G401.6 (cell line): Measurements from ENCODE around the gene RGS7.

Source experiments
- FAIRE-seq: peaks from 2 replicates; lab custom pipeline; 2012; peaks lifted over from hg19 to GRCh38; lab: Jason Lieb, UNC

Gene RGS7

DNA sequence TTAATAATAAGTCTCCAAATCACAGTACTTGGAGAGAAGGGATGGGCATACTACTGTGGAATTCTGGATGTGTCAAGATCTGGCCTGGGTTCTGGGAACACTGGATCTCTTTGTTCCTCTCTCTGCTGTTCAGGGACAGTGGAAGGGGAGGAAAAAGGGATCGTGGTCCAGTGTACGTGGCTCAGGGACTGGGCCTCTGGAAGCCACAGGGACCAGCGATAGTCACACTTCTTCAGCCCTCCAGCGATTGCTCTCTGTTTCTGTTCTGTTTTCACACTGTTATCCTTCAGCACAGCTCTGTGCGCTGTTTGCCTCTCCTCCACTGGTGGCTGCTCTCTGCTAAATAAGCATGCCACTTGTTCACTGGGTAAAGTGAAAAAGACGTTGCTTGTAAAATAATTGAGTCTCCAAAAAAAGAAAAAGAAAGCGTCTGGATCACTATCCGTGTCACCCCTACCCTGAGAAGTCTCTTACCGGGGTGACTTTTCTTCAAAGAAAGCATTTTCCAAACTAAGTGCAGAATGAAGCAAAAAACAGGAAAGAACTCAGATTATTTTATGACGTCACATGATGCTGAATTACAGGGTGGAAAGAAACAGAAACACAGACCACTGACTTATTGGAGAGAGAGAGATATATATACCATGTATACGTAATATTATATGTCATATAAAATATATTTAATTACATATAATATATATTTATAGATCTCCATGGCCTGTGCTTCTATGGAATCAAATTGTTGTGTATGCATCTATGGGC, 279.4 kb downstream of the RGS7 start:
- FAIRE-seq = no peak

DNA sequence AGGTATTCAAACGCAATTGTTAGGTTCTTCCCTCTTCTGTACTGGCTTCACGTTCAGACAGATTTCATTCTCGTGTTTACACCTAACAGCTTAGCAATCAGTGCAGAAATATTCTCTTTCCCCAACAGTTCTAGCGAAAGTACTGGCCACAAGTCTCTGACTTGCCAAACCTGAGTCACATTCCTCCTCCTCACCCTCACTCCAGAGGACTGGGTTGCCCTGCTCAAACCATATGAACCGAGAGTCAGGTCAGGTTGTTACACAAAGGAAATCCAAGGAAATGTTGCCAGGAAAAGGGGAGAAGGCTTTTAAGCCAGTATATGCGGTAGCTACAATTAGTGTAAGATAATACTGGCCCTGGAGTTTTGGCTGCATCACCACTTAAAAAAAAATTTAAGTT, 282.5 kb downstream of the RGS7 start:
- no peak for FAIRE-seq

DNA sequence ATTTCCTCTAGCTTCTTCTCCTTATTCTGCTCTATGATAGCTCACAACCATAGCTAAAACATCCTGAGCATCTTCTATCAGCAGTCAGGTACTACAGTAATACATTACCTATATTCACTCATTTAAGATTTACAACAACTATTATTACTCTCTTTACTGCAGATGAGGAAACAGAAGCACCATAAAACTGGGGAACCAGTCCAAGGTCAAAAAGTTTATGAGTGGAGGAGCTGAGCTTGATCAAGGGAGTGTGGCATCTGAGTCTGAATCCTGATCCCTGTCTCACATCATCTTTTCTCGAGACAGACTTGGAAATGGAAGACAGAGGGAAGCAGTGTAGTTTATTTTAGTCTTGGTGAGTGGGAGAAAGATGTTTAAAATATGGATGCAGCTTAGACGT, 288.6 kb downstream of the RGS7 start:
- no peak for FAIRE-seq

DNA sequence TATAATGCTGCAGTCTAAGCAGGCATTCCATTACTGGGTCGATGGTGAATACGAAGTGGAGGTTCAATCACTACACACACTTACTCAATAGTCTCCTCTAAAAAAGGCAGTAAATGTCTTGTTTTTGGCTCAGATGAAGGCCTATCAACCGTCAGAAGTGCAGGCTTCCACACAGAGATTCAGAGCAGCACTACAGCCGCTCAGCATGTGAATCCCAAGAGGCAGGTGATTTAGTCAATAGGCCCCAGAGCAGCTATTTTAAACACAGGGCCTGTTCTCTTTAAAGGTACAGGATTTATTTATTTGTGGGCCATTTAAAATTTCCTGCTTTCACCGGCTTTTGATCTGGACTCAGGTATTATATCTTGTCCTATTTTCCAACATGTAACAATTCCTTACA, 293.7 kb downstream of the RGS7 start:
- no peak for FAIRE-seq

DNA sequence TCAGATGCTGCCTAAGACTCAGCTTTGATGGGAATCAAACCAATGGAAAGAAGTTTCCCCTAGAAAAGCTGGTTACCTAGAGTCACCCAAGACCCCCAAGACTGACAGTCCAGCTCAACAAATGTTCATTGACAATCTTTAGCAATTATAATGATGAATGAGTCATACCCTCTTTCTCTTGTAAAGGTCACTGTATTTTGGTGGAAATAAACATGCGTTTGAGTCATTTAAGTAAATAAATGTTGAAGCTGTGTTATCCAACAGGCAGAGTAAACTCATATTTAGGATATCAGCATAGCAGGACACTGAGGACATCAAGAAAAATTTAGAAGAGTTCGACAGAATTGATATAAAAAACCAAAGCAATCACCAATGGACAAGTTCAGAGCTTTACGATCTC, 295.9 kb downstream of the RGS7 start:
- FAIRE-seq = no peak

DNA sequence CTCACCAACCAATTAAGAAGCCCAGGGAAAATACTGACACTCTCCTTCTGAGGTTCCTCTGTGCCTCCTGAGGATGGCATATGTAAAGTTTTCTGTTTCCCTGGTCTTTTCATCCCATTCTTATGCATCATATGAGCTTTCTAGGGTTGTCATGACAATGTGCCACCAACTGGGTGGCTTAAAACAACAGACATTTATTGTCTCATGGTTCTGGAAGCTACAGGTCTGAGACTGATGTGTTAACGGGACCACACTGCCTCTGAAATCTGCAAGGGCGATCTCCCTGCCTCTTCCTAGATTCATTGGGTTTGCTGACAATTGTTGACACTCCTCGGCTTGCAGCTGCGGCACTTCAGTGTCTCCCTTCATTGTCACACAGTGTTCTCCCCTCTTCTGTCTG, 308.4 kb downstream of the RGS7 start:
- FAIRE-seq = no peak

DNA sequence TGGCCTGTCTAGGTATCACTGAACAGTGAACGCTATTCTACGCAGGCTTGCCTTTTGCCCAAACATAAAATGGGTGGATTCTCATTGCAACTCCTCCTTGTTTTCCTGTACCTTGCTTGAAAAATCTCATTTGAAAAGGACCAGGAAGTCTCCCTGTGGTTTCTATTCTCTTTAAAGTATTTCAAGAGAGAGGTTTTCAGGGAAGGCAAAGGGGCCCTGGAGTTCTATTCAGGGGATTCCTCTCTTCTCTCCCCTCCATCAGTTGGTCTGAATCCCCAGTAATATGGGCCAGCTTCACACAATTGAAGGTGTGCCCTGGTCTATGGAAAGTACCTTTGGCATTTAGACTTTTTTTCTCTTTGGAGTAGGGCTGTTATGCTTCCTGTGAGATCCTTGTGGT, 311.3 kb downstream of the RGS7 start:
- FAIRE-seq = no peak

DNA sequence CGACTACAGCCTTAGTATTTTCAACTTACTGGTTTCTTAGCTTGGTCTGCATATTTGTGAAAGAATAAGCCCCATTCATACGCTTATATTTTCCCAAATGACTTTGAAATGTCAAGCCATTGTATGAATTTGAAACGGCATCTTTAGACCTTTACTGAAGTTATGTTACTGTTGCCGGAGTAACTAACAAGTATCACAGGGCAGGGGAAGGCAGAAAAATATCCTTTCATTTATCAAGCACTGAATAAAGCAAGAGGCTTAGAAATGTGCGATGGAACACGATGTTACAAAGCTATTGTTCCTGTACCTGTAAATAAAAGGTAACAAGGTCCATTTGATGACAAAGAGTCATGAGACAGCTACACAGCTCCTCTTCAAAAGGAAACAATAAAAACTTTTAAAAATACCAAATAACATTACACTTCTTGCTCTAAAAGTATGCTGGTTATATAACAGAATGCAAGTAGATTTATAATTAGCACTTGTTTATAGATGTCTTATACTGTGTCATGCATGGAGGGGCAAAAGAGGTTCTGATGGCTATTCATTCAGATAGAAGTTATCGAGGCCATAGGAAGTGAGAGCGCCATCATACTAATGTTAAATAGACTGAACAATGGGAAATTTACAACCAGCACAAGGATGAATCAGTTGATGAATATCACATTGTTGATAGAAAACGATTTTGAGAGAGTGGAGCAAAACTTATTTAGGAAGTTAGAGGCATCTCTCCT, 322.6 kb downstream of the RGS7 start:
- no peak for FAIRE-seq

DNA sequence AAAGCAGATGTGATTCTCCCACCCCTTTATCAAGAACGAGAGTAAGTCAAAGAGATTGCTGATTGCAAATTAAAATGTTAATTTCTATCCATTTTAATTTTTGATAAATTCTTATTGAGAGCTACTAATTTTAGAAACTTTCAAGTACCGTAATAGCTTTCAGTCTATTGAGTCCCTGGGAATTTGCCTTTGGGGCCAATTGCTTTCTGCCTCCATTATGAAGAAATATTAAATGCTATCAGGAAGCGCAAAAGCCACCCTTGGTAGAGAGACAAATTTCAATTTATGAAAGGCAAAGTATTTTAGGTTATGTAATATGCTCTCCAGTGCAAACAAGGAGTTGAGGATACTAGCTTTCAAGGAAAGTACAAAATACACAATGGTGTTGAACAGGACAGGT, 332.2 kb downstream of the RGS7 start:
- FAIRE-seq = no peak

DNA sequence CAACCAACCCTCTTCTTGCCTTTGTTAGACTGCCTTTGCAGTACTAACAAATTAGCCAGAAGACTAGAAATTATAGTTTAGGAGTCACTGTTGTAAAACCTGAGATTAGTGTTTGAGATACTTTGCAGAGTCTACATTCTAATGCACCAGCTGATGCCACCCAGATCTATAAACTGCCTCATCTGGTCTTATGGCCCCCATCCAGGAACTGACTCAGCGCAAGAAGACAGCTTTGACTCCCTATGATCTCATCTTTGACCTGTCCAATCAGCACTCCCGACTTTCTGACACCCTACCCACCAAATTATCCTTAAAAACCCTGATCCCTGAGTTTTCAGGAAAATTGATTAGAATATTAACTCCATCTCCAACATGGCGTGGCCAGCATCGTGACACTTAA, 334.6 kb downstream of the RGS7 start:
- FAIRE-seq = no peak

DNA sequence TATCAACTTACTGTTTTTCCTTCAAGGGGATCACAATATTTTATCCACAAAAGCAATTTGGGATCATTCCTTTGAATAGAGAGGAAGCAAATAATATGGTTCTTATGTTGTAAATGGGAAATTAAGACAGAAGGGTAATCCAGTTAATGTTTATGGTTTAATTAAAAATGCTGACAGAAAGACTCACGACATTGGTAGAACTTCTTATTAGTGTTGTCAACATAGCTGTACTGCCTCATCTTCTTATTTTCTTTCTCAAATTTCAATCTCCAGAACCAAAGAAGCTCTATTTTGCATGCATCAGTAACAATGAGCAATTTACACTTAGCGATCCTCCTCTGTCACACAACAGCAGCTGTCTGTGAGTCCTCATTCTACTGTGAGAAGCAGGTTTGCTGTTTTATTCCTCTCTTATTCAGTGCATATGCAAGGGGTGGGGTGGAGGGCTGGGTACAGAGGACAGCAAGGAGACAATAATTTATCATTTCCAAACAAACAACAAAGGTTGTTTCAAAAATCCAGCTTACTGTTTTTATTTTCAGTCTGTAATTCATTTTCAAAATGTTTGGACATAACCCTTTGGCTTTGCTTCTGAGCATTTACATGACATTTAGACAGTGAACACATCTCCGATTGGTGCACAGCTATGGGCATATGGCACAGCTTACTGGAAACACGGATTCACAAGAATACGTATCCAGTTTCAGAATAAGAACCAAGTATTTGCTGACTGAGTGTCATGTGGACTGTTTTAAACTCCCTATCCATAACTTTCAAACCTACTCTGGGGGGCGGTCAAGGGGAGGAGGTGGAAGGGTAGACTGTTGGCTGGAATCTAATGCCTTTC, 335.9 kb downstream of the RGS7 start:
- FAIRE-seq = no peak

DNA sequence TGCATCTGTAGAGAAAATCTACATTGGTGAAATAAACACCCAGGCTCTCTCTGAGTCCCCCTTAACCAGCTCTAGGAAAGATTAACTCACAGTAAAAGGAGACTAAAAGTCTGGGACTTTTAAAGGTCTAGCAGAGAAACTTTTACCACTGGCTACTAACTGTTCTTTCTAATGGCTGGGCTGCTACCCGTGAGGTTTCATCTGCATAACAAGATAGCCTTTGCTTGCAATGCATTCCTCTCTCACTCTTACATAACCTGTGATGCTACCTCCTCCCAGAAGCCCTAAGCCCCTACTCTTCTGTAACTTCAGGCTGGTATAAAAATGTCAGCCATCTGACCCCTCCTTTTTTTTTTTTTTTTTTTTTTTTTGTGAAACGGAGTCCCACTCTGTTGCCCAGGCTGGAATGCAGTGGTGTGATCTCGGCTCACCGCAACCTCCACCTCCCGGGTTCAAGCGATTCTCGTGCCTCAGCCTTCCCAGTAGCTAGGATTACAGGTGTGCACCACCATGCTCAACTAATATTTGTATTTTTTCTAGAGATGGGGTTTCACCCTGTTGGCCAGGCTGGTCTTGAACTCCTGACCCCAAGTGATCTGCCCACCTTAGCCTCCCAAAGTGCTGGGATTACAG, 344.2 kb downstream of the RGS7 start:
- no peak for FAIRE-seq

DNA sequence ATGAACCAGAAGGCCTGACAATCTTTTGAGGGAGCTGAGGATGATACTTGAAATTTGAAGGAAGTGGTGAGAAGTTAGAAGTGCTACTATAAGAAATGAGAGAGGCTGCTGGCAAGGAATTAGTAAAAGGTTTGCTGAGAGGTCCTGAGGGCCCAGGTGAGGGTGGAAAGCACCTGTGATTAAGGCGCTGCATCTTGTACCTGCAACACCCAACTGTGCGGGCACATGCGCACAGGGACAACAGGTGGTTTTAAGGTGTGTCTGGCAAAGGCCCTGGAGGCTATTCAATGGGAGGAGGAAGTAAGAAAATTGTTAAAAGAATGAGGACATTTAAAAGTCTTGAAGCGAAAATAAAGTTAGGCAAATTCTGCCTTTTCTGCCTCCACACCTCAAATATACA, 349.3 kb downstream of the RGS7 start:
- no peak for FAIRE-seq

DNA sequence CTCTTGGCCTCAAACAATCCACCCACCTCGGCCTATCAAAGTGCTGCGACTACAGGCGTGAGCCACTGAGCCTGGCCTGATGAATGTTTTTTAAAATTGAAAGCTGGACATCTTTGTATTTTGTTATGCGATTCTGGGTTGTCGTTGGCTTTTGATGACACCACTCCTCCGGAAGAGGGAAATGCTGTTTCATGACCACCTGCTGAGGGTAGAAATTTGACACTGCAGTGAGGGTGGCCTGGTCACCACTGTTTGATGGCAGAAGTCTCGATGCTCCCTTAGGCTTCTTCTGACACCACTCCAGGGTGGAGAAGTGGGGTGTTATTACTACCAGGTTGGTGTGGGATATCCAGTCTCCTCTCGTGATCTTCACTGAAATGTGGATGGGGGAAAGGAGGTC, 357.2 kb downstream of the RGS7 start:
- FAIRE-seq = no peak

DNA sequence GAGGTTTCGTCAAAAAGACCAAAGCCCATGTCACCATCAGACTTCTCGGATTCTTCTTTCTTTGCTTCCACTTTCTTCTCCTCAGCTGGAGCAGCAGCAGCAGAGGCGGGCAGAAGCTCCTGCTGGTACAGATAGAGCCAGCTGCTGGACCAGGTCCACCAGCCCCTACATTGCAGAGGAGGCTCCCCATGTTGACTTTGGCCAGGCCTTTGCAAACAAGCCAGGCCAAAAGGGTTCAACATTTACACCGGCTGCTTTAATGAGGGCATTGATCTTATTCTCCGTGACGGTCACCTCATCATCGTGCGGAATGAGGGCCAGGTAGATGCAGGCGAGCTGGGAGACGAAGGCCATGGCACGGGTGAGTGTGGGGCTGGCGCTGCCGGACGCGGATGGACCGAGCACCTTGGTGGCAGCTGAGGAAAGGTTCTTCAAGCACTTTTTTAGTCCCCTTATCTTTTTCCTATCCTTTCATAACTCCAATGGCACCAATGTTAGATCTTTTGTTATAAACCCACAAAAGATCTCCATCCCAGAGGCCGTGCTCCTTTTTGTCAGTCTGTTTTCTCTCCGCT, 358.5 kb downstream of the RGS7 start:
- no peak for FAIRE-seq

DNA sequence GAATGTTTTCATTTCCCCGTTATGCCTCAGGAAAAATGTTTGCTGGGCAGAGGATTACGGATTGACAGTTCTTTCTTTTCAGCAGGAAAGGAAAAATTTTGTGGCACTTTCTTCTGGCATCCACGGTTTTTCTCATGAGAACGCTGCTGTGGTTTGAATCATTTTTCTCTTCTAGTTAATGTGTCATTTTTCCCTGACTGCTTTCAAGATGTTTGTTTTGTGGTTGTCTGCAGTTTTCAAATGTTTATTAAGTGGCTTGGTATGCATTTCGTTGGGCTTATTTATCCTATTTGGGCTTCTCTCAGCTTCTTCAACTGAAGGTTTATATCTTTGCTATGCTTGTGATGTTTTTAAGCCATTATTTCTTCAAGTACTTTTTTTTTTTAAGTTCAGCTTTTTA, 359.0 kb downstream of the RGS7 start:
- FAIRE-seq = no peak

DNA sequence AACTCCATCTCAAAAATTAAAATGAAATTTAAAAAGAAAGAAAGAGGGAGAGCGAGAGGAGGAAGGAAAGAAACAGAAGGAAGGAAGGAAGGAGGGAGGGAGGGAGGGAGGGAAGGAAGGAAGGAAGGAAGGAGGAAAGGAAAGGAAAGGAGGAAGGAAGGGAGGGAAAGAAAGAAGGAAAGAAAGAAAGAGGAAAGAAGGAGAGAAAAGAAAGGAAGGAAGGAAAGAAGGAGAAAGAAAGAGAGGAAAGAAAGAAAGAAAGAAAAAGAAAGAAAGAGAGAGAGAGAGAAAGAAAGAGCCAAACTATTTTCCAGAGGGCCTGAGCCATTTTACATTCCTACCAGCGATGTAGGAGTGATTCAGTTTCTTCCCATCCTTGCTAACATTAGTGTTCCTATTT, 364.0 kb downstream of the RGS7 start:
- FAIRE-seq = no peak

DNA sequence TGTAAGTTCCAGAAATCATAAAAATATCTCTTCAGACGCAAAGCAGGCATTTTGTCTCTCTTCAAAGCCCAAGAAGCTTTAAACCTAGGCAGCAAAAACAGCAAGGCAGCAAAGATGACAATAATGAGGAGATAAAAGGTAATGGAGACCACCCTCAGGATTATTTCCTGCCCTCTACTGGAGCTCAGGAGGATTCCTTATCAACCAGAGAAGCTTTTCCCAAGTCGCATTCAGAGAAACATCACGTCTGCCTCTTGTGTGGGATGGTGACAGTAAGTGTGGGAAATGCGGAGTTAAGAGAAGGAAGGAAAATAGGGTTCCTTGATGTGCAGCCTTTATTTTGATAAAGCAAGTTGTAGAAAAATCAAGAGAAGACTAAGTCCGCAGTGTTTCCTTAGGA, 365.8 kb downstream of the RGS7 start:
- FAIRE-seq = no peak

DNA sequence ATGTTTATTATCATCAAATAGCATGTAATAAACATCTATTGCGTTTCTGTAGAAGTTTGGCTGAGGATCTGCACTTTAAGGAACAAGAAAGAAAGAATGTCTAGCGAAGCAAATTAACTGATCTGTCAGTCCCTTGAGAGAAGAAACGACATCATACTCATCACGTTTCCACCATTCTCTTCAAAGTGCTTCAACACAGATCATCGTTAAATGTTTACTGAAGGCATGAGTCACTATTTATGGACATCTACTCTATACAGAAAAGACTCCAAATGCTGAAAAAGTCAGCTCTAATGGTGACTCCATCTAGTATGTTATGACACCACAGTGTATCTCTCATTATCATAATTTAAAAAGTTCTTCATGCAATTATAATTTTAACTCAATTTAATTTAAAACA, 369.1 kb downstream of the RGS7 start:
- no peak for FAIRE-seq

DNA sequence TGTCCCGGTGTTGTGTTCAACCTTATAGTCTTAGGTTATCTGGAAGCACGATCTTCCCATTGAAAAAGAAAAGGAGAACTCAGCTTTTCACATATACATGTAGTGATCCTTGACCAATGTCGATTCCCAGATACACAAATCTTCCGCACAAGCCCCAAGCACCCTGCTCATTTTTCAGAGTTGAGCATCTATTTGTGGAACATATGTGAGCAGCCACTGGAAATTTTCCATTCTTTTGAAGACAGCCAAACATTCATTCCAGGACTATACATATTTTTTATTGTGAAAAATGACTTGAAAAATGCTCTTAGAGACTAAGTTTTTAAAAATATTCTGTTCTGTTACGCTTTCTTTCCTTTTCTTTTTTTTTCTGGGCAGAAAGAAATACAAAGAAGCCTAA, 371.9 kb downstream of the RGS7 start:
- no peak for FAIRE-seq

DNA sequence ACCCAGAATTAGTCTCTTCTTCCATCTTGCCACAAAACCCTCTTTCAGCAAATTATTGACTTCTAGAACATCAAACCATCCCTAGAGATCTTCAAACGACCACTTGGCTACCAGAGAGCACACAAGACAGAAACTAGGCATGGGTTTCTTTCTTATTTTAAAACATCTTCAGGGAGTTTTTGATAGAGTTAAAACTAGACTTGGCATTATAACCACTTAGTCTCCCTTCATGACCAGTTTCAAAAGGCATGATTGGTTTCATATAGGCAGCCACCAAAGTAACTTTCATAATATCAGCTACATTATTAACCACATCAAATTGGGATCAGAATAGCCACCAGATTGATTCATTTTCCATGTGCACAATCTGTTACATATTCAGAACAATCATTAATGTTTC, 376.7 kb downstream of the RGS7 start:
- no peak for FAIRE-seq

DNA sequence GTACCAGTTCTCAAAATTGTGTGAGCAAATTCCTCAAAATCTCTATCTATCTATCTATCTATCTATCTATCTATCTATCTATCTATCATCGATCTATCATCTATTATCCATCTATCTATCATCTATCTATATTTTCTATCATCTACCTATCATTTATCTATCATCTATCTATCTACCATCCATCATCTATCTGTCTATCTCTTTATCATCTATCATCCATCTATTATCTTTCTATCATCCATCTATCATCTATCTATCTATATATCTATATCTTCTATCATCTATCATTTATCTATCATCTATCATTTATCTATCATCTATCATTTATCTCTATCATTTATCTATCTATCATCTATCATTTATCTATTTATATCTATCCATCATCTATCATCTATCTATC, 380.3 kb downstream of the RGS7 start:
- FAIRE-seq = no peak
